RWPE2 (cell line): Measurements from ENCODE around the gene PTPRD.
"Not testable (repeated sequence)": the region's sequence is repeated elsewhere in the genome, so short reads cannot be mapped to it uniquely, and the experiment has no call there.

ENCODE experiments used
- ATAC-seq: fragments of 200-7000 bp; cut with Tn5 transposase; 3 replicates; pipeline ENCODE4 v1.9.1; 2021; ENCODE audit warnings: low read depth
- DNase-seq: peaks from one replicate; pipeline ENCODE4 v3.0.0-alpha.2; 2020; ENCODE audit warnings: low spot score
- H3K27ac ChIP-seq: fragments of 450-650 bp; 2 replicates; pipeline ENCODE4 v1.5.1; 2017; ENCODE audit warnings: mild to moderate bottlenecking; ENCODE audit not compliant: poor library complexity, severe bottlenecking
- H3K27me3 ChIP-seq: fragments of 250-450 bp; sonication (Bioruptor Pico); 2 replicates; pipeline ENCODE4 v1.5.1; 2021; ENCODE audit warnings: mild to moderate bottlenecking, moderate library complexity; ENCODE audit not compliant: insufficient read depth, poor library complexity, severe bottlenecking
- H3K36me3 ChIP-seq: fragments of 250-450 bp; sonication (Bioruptor Pico); 2 replicates; pipeline ENCODE4 v1.5.1; 2020; ENCODE audit warnings: low read depth, mild to moderate bottlenecking, moderate library complexity
- H3K4me1 ChIP-seq: fragments of 250-450 bp; sonication (Bioruptor Pico); 2 replicates; pipeline ENCODE4 v1.5.1; 2021; ENCODE audit warnings: mild to moderate bottlenecking, moderate library complexity; ENCODE audit not compliant: insufficient read depth, poor library complexity, severe bottlenecking
- H3K4me3 ChIP-seq: fragments of 250-450 bp; sonication (Bioruptor Pico); 2 replicates; pipeline ENCODE4 v1.5.1; 2021; ENCODE audit warnings: mild to moderate bottlenecking, moderate library complexity; ENCODE audit not compliant: severe bottlenecking
- H3K9me3 ChIP-seq: fragments of 250-450 bp; sonication (Bioruptor Pico); 2 replicates; pipeline ENCODE4 v1.5.1; 2021; ENCODE audit warnings: mild to moderate bottlenecking, moderate library complexity; ENCODE audit not compliant: severe bottlenecking
- CTCF ChIP-seq: fragments of 450-650 bp; IDR thresholded peaks from one replicate; pipeline ENCODE4 v1.5.1; 2017; ENCODE audit warnings: mild to moderate bottlenecking, moderate library complexity; ENCODE audit not compliant: poor library complexity, severe bottlenecking

Gene PTPRD

GRCh38 chr9:9326749-9327148 is 1286.1 kb downstream of the PTPRD start:
- no peak for ATAC-seq
- DNase-seq: no peak
- Histone ChIP-seq H3K36me3 (no peaks in the 10 kb centered on the region), H3K4me1 (no peaks in the 10 kb centered on the region), H3K9me3 (no peaks in the 10 kb centered on the region), H3K27ac (no peak overlapping the region), H3K4me3 (no peak overlapping the region), H3K27me3 (no peaks in the 10 kb centered on the region)
- TF ChIP-seq CTCF: no peak

GRCh38 chr9:9319007-9319406 is 1293.8 kb downstream of the PTPRD start:
- Histone ChIP-seq H3K4me3 (no peak overlapping the region), H3K27me3 (no peaks in the 10 kb centered on the region), H3K4me1 (no peaks in the 10 kb centered on the region), H3K9me3 (no peaks in the 10 kb centered on the region), H3K27ac (no peak overlapping the region), H3K36me3 (no peaks in the 10 kb centered on the region)
- ATAC-seq: no peak
- no peak for TF ChIP-seq CTCF
- DNase-seq: no peak

GRCh38 chr9:9310743-9311142 is 1302.1 kb downstream of the PTPRD start:
- not testable (repeated sequence) for H3K9me3 ChIP-seq, H3K36me3 ChIP-seq, DNase-seq, H3K4me1 ChIP-seq, H3K27ac ChIP-seq, H3K4me3 ChIP-seq, ATAC-seq
- H3K27me3 ChIP-seq: peaks cover 13% of the 10 kb centered on the region

GRCh38 chr9:9305600-9305999 is 1307.2 kb downstream of the PTPRD start:
- no peak for TF ChIP-seq CTCF
- Histone ChIP-seq H3K27ac (no peak overlapping the region), H3K27me3 (peaks cover 23% of the 10 kb centered on the region), H3K9me3 (no peaks in the 10 kb centered on the region), H3K36me3 (no peaks in the 10 kb centered on the region), H3K4me1 (no peaks in the 10 kb centered on the region), H3K4me3 (no peak overlapping the region)
- ATAC-seq (no peak), DNase-seq (no peak)

- H3K27me3 ChIP-seq: peaks cover 11% of the 10 kb centered on the region
- ATAC-seq (no peak), DNase-seq (no peak)
- no peaks in the 10 kb centered on the region for H3K9me3 ChIP-seq
- no peak overlapping the region for H3K4me3 ChIP-seq
- H3K27ac ChIP-seq: no peak overlapping the region
- no peaks in the 10 kb centered on the region for H3K36me3 ChIP-seq
- no peak for TF ChIP-seq CTCF
- no peaks in the 10 kb centered on the region for H3K4me1 ChIP-seq
These were observed 1313.7 kb downstream of the PTPRD start for GRCh38 chr9:9299134-9299533.
